DMS153 treated with DMSO at 0.1 percent for 48 hours (cell line): Measurements from ENCODE around the gene CENPB.

Experiments used
- DNase-seq: peaks from one replicate; lab custom pipeline; 2025; ENCODE audit not compliant: unreplicated experiment; lab: John Stamatoyannopoulos, UW

The CENPB gene

DNA sequence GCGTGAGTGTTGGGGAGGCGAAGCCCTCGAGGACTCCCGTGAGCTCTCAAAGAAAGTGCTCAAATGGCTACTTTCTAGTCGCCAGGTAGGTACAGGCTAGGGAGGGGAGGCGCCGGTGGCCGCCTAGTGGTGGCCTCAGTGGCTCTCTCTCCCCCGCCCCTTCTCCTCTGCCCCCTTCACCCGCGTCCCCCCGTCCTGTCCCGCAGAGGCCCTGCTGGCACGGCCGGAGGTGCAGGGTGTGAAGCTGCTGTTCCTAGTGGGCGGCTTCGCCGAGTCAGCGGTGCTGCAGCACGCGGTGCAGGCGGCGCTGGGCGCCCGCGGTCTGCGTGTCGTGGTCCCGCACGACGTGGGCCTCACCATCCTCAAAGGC lies 35.2 kb downstream of the CENPB start:
- no peak for DNase-seq

GRCh38 chr20:3749689-3750531 lies 36.6 kb downstream of the CENPB start:
- DNase-seq: no peak

DNA sequence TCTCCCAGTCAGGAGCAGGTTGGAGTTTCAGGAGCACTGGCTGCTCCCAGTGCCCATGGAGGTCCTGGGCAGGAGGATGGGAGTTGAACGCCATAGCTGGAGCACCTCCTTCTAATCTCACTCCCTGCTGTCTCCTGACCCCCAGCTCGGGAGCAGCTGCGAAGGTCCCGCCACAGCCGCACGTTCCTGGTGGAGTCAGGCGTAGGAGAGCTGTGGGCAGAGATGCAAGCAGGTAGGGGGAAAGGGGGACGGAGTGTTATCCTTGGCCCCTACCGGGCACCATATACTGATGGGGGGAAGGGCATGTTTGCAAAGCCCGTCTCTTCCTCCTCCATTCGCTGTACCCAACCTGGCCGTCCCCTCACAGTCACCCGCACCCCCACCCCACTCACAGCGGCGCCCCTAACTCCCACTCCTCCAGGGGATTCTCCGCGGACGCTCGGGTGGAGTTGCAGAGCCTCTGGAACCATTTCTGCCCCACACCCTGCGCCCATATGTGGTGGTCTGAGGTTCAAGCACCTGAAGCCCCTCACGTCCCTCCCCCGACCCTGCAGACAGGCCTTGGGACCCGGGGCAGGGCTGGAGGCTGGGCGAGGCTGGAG lies 37.4 kb downstream of the CENPB start:
- no peak for DNase-seq

DNA sequence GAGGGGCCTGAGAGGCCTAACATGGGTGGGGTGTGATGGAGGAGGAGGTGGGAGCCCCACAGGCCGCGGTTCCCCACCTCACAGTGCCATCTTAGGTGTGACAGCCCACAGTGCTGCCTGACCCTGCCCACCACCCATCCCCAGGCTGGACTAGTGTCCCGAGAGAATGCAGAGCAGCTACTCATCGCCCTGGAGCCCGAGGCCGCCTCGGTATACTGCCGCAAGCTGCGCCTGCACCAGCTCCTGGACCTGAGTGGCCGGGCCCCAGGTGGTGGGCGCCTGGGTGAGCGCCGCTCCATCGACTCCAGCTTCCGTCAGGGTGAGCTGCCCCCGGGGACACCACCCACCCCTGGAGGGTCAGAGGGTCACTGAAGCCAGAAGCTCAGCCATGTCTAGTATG lies 38.5 kb downstream of the CENPB start:
- DNase-seq: no peak

DNA sequence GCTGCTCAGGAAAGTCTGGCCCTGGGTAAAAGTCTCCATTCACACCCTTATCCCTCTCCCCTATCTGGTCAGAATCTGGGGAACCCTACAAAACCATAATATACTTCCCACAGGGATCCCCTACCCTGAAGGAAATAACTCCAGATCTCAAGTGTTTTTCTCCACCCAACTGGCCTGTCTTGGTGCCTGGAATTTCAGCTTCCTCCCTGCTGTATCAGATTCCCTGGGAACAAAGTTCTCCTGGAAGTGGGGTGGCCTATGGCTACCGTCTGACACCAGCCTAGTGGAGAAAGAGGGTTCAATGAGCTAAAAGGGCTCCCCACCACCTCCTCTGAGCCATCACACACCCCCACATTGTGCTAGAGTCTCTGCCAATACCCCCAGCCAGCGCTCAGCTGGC lies 39.1 kb downstream of the CENPB start:
- DNase-seq: no peak

GRCh38 chr20:3745686-3746173 lies 40.8 kb downstream of the CENPB start:
- DNase-seq: no peak

GRCh38 chr20:3744806-3745685 lies 41.5 kb downstream of the CENPB start:
- DNase-seq: peak; percentile 67

DNA sequence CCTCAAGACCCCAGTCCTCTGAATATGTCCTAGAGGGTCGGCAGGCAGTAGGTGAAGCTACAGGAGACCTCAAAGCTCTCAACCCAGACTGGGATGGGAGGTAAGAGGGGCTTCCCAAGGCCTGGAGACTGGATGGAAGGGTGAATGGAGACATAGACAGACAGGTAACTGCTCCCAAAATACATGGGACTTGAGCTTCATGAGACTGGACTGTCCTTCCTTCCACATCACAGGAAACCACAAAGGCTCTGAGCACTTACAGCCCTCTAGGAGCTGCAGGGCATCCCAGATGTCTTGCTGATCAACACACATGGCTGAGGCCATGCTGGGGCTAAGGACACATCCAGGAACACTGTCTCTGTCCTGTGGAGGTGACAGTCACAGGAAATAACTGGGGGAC lies 42.5 kb downstream of the CENPB start:
- no peak for DNase-seq

DNA sequence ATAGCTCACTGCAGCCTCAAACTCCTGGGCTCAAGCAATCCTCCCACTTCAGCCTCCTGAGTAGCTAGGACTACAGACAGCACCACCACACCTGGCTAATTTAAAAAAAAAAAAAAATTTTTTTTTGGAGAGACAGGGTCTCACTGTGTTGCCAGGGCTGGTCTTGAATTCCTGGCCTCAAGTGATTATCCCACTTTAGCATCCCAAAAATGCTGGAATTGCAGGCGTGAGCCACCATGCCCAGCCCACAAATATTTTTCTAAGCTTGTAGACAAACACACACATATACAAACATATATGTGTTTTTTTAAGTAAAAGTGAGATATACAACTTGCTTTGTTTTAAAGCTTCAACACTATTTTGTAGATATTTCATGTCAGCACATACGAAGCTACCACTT lies 43.3 kb downstream of the CENPB start:
- no peak for DNase-seq

GRCh38 chr20:3741836-3742458 lies 44.6 kb downstream of the CENPB start:
- no peak for DNase-seq

DNA sequence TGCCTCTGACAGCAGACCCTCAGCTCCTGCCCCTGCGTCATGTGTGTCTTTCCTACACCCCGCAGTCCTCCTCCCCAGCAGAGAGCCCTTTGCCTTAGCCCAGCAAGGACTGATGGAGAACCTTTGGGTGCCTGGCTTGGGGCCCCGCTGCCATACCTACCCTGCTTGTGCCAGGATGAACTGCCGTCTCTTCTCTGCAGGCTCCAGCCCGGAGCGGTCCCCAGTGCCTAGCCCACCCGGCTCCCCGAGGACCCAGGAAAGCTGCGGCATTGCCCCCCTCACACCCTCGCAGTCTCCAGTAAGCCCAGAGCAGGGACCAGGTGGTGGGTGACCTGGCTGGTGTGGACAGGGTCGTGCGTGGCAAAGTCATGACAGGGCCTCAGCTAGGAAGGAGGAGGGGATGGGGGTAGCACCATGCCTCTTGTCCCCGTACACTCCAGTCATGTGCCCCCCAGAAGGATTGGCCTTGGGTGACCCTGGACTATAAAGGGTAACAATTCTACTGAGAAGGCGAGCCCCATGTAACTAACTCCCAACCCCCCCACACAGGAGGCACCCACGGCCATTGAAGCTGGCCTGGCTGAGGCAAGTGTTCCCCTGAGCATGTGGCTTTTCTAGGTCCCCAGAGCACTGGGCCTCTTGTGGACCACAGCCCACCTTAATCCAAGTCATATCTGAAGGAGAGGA lies 45.8 kb downstream of the CENPB start:
- DNase-seq: no peak

GRCh38 chr20:3739926-3740451 lies 46.6 kb downstream of the CENPB start:
- DNase-seq: no peak

GRCh38 chr20:3739054-3739925 lies 47.2 kb downstream of the CENPB start:
- no peak for DNase-seq

DNA sequence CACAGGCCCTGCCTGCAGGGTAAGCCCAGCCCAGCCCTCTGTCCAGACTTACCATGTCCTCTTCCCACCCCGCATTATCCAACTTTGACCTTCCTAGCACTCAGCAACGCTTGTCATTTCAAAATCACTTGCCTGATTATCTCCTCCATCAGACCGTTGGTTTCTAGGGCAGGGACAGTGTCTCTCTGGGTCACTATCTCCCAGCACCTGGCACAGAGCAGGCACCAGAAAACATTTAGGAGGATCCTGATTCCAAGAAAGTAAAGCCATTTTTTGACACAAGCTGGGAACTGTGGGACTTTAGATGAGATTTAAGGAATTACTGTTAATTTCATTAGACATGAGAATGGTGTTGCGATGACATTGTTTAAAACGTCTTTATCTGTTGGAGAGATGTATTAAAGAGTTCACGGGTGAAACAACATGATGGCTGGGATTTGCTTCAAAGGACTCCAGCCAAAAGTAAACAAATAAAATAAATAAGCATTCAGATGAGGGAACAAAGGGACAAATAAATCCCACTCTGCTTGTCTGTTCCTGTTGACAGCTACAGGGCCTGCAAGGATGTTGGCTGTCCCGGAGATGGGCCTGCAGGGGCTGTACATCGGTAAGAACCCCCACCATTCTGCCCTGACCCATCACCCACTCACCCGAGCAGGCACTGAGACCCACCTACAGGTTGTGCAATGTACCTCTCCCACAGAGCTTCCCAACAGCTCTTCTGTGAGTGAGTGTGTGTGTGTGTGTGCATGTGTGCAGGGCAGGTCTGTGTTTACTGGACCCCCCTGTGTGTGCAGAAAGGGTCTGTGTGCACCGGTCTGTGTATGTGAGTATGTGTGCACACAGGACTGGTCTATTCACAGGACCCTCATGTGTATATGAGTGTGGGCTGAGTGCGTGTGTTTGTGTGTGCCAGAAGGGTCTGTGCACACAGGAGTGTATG lies 48.2 kb downstream of the CENPB start:
- DNase-seq: peak; percentile 9

GRCh38 chr20:3735768-3736167 lies 50.8 kb downstream of the CENPB start:
- DNase-seq: no peak

- no peak for DNase-seq
Observed at GRCh38 chr20:3734111-3734843, 52.3 kb downstream of the CENPB start.
